HUES6 (cell line): ENCODE results near the gene STX18.
"Not testable (repeated sequence)": the region's sequence is repeated elsewhere in the genome, so short reads cannot be mapped to it uniquely, and the experiment has no call there.

ENCODE experiments used
- H3K27ac ChIP-seq: 2 replicates; pipeline ENCODE4 v1.7.0; 2013; ENCODE audit warnings: low read depth, mild to moderate bottlenecking, low read length, inconsistent platforms
- H3K27me3 ChIP-seq: 2 replicates; pipeline ENCODE4 v1.6.1; 2013; ENCODE audit warnings: low read length; ENCODE audit not compliant: control insufficient read depth, insufficient read depth
- H3K36me3 ChIP-seq: 2 replicates; pipeline ENCODE4 v1.6.1; 2013; ENCODE audit warnings: low read length; ENCODE audit not compliant: control insufficient read depth, insufficient read depth
- H3K4me1 ChIP-seq: 2 replicates; pipeline ENCODE4 v1.6.1; 2013; ENCODE audit warnings: low read length; ENCODE audit not compliant: control insufficient read depth, insufficient read depth
- H3K4me3 ChIP-seq: 2 replicates; pipeline ENCODE4 v1.5.1; 2013; ENCODE audit warnings: low read depth, low read length
- H3K9ac ChIP-seq: one replicate; pipeline ENCODE4 v1.6.1; 2013; ENCODE audit warnings: mild to moderate bottlenecking, low read length
- H3K9me3 ChIP-seq: 2 replicates; pipeline ENCODE4 v1.6.1; 2013; ENCODE audit warnings: low read depth, low read length; ENCODE audit not compliant: control insufficient read depth, insufficient read depth

STX18 gene

GRCh38 chr4:4574792-4575191 lies 32.9 kb upstream of the STX18 start:
- H3K4me1 ChIP-seq: peaks cover 19% of the 10 kb centered on the region
- no peak overlapping the region; the same call in 1 of the 2 replicates for H3K27ac ChIP-seq
- peaks cover 11% of the 10 kb centered on the region; the same call in 1 of the 2 replicates for H3K9me3 ChIP-seq
- peak overlapping the region; percentile 68 for H3K9ac ChIP-seq
- H3K27me3 ChIP-seq: peaks cover 5% of the 10 kb centered on the region; the same call in 1 of the 2 replicates
- peaks cover 4% of the 10 kb centered on the region for H3K36me3 ChIP-seq
- peak overlapping the region; percentile 56 for H3K4me3 ChIP-seq

GRCh38 chr4:4574052-4574451 lies 32.2 kb upstream of the STX18 start:
- Histone ChIP-seq H3K36me3 (peaks cover 8% of the 10 kb centered on the region), H3K27me3 (peaks cover 5% of the 10 kb centered on the region; the same call in 1 of the 2 replicates), H3K4me3 (no peak overlapping the region; the same call in 1 of the 2 replicates), H3K9me3 (peaks cover 18% of the 10 kb centered on the region; the same call in 1 of the 2 replicates), H3K27ac (no peak overlapping the region), H3K9ac (no peak overlapping the region), H3K4me1 (peaks cover 19% of the 10 kb centered on the region)

GRCh38 chr4:4572821-4573220 lies 31.0 kb upstream of the STX18 start:
- Histone ChIP-seq H3K4me1 (peaks cover 12% of the 10 kb centered on the region), H3K9me3 (peaks cover 23% of the 10 kb centered on the region; the same call in 1 of the 2 replicates), H3K9ac (no peak overlapping the region), H3K27ac (no peak overlapping the region), H3K36me3 (peaks cover 12% of the 10 kb centered on the region), H3K4me3 (no peak overlapping the region), H3K27me3 (peaks cover 5% of the 10 kb centered on the region; the same call in 1 of the 2 replicates)

- not testable (repeated sequence) for H3K27ac ChIP-seq, H3K9ac ChIP-seq, H3K4me3 ChIP-seq, H3K27me3 ChIP-seq, H3K4me1 ChIP-seq
- Histone ChIP-seq H3K36me3 (peaks cover 19% of the 10 kb centered on the region), H3K9me3 (peaks cover 23% of the 10 kb centered on the region; the same call in 1 of the 2 replicates)
Observed at GRCh38 chr4:4569861-4570260, 28.0 kb upstream of the STX18 start.

DNA sequence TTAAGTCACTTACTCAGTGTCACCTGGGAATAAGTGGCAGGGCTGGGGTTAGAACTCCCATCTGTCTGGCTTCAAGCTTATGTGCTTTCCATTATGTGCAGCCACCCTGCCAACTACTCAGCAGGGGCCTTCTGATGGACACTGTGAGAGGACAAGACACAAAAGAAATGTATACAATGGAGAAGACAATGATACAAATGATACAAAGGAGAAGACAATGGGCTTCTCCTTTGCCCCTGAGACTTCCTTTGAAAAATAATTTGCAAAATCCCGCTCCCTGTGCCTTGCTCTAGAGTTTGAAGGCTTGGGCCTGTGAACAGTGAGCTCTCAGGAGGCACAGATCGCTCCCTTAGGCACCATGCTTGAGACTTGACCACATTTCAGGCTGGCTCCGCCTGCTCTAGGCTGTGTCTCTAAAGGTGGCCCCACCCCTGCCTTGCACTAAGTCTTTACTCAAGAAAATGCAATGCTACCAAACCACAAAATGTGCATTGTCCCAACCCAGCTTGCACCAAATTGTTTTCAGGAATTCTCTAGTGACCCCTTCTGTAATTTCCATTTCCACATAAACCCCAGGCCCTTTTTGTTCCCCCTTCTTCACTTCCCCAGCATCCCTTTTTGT lies 27.1 kb upstream of the STX18 start:
- Histone ChIP-seq H3K27ac (no peak overlapping the region), H3K4me1 (no peaks in the 10 kb centered on the region), H3K9me3 (peaks cover 26% of the 10 kb centered on the region; the same call in 1 of the 2 replicates), H3K4me3 (no peak overlapping the region), H3K27me3 (no peaks in the 10 kb centered on the region), H3K9ac (no peak overlapping the region), H3K36me3 (peaks cover 25% of the 10 kb centered on the region)

DNA sequence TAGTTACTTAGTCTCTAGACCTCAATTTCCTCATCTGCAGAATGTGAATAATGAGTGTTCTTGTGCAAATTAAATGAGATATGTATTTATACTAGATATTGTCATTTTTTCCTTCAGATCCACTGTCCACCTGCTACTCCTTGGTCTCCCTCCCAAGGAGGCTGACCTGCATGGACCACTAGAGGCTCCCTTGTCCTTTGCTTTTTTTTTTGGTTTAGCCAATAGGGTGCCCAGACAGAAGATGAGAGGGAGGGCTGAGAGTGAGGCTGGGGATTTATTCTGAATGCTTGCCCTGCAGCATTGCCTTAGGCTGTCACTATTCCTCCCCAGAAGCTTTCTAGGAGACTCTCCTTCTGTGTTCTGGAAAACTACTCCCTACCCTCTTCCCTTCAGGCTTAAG lies 24.5 kb upstream of the STX18 start:
- not testable (repeated sequence) for H3K27me3 ChIP-seq, H3K27ac ChIP-seq, H3K4me3 ChIP-seq, H3K4me1 ChIP-seq, H3K9ac ChIP-seq
- Histone ChIP-seq H3K9me3 (peaks cover 26% of the 10 kb centered on the region; the same call in 1 of the 2 replicates), H3K36me3 (peaks cover 25% of the 10 kb centered on the region)

DNA sequence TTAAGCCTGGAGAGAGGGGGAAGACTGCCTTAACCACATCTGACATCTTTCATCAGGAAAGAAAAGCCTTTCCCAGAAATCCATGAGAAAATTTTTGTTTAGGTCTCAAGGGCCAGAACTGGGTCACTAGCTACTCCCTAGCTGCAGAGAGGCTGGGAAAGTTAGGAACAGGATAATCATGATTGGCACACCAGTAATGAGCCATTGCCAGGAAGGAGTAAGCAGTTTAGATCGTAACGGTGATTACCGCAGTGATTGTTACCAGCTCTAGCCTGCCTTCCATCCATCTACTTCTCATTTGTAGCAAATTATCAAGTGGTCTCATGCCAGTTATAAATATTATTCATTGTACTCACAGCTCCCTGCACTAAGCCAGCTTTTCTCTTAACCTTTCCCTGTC lies 22.7 kb upstream of the STX18 start:
- Histone ChIP-seq H3K4me1 (no peaks in the 10 kb centered on the region), H3K36me3 (peaks cover 21% of the 10 kb centered on the region), H3K9ac (no peak overlapping the region), H3K27ac (no peak overlapping the region), H3K9me3 (peaks cover 12% of the 10 kb centered on the region; the same call in 1 of the 2 replicates), H3K4me3 (no peak overlapping the region), H3K27me3 (no peaks in the 10 kb centered on the region)

GRCh38 chr4:4560642-4561041 lies 18.8 kb upstream of the STX18 start:
- Histone ChIP-seq H3K36me3 (peaks cover 19% of the 10 kb centered on the region; the same call in 1 of the 2 replicates), H3K4me1 (peaks cover 4% of the 10 kb centered on the region; the same call in 1 of the 2 replicates)

DNA sequence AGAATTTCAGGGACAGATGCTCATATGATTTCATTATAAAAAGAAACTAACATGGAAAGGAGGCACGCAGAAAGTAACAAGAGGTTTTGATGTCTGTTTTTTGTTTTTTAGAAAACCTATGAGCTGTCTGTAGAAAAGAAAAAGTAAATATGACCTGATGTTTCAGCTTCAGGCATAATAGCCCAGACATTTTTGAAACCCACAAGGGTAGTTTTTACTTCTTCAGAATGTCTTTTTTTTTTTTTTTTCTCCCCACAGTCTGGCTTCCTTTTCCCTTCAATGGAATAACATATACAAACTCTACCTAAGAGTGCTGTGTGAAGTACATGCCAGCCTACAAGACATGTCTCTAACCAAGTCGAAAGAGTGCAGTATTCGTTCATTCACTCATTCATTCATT lies 18.3 kb upstream of the STX18 start:
- H3K9me3 ChIP-seq: 0 out of 2 replicates have a peak, but pooled peaks cover 3% of the 10 kb centered on the region
- peaks cover 7% of the 10 kb centered on the region; the same call in 1 of the 2 replicates for H3K4me1 ChIP-seq
- H3K4me3 ChIP-seq: no peak overlapping the region
- H3K36me3 ChIP-seq: peaks cover 15% of the 10 kb centered on the region; the same call in 1 of the 2 replicates
- no peak overlapping the region for H3K9ac ChIP-seq
- H3K27me3 ChIP-seq: no peaks in the 10 kb centered on the region
- H3K27ac ChIP-seq: no peak overlapping the region

More at GRCh38 chr4:4560642-4561041, 18.8 kb upstream of the STX18 start:
- Histone ChIP-seq H3K27me3 (no peaks in the 10 kb centered on the region), H3K4me3 (no peak overlapping the region), H3K9ac (no peak overlapping the region), H3K27ac (no peak overlapping the region), H3K9me3 (0 out of 2 replicates have a peak, but pooled peaks cover 3% of the 10 kb centered on the region)

DNA sequence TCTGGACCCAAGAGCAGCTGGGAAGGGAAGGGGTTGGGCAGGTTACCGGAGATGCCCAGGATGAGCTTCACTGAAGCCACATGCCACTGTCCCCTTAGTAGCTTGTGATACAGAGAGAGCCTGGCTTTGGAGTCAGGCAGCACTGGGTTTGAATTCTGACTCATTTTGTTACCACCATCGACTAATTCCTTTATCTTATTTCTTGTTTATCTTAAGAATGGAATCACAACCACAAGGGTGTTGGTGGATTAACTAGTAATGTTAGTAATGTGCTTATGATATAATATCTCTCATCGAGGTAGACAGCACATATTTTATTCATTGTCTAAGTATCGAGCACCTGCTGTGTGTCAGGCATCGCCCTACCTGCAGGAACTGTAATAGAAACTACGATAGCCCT lies 17.7 kb upstream of the STX18 start:
- H3K36me3 ChIP-seq: peaks cover 12% of the 10 kb centered on the region; the same call in 1 of the 2 replicates
- H3K27me3 ChIP-seq: no peaks in the 10 kb centered on the region
- no peak overlapping the region for H3K27ac ChIP-seq
- no peak overlapping the region for H3K4me3 ChIP-seq
- 0 out of 2 replicates have a peak, but pooled peaks cover under 1% of the 10 kb centered on the region for H3K9me3 ChIP-seq
- H3K4me1 ChIP-seq: peaks cover 7% of the 10 kb centered on the region; the same call in 1 of the 2 replicates
- H3K9ac ChIP-seq: no peak overlapping the region

GRCh38 chr4:4558881-4559280 lies 17.0 kb upstream of the STX18 start:
- H3K36me3 ChIP-seq: peaks cover 16% of the 10 kb centered on the region; the same call in 1 of the 2 replicates
- H3K27ac ChIP-seq: no peak overlapping the region
- H3K9ac ChIP-seq: no peak overlapping the region
- no peak overlapping the region for H3K4me3 ChIP-seq
- peaks cover 7% of the 10 kb centered on the region; the same call in 1 of the 2 replicates for H3K4me1 ChIP-seq
- H3K27me3 ChIP-seq: no peaks in the 10 kb centered on the region
- no peaks in the 10 kb centered on the region for H3K9me3 ChIP-seq
